H1 (cell line): Measurements from ENCODE around the gene CCDC91. TPM values are rescaled to one million over a fixed set of nuclear protein-coding genes. Genes with fewer than 3 reads are reported as not detected.

Source experiments
- CTCF ChIA-PET: fragments of 300-600 bp; sonication (Branson Sonifier 250); formaldehyde crosslinking; loops from one replicate; lab custom pipeline; 2021; ENCODE audit not compliant: partially characterized antibody; lab: Charles Lee
- POLR2A ChIA-PET: fragments of 300-600 bp; sonication (Branson Sonifier 250); formaldehyde crosslinking; loops from one replicate; lab custom pipeline; 2021; ENCODE audit warnings: inconsistent platforms; ENCODE audit not compliant: partially characterized antibody; lab: Charles Lee
- DNase-seq, 2 experiments: peaks; one replicate each; pipeline versions ENCODE4 v3.0.0 to v3.0.0-alpha.2; 2010 to 2022; ENCODE audit warnings: low spot score in 2 of 2, low read depth in 1 of 2, mixed read lengths in 1 of 2
- FAIRE-seq: peaks from 2 replicates; lab custom pipeline; 2011; peaks lifted over from hg19 to GRCh38; lab: Jason Lieb, UNC
- H2AFZ ChIP-seq: 2 replicates; pipeline ENCODE4 v1.8.1; 2012; ENCODE audit warnings: low read length, inconsistent platforms
- H2AK5ac ChIP-seq: 2 replicates; pipeline ENCODE4 v1.6.1; 2013; ENCODE audit warnings: low read depth, low read length
- H2BK120ac ChIP-seq: replicated peaks from 2 replicates; pipeline ENCODE3; 2013; ENCODE audit warnings: low read depth, low read length, inconsistent platforms
- H2BK12ac ChIP-seq: 2 replicates; pipeline ENCODE4 v1.6.1; 2013; ENCODE audit warnings: low read depth, low read length
- H2BK15ac ChIP-seq: 2 replicates; pipeline ENCODE4 v1.6.1; 2013; ENCODE audit warnings: low read length
- H2BK20ac ChIP-seq: 2 replicates; pipeline ENCODE4 v1.6.1; 2013; ENCODE audit warnings: low read length
- H2BK5ac ChIP-seq: 2 replicates; pipeline ENCODE4 v1.6.1; 2013; ENCODE audit warnings: low read depth, low read length
- H3K14ac ChIP-seq: 2 replicates; pipeline ENCODE4 v1.6.1; 2013; ENCODE audit warnings: inconsistent platforms; ENCODE audit not compliant: insufficient read length
- H3K18ac ChIP-seq: 2 replicates; pipeline ENCODE4 v1.6.1; 2013; ENCODE audit warnings: low read length; ENCODE audit errors: extremely low read depth
- H3K23ac ChIP-seq: 2 replicates; pipeline ENCODE4 v1.6.1; 2013; ENCODE audit warnings: inconsistent platforms; ENCODE audit not compliant: insufficient read length
- H3K23me2 ChIP-seq: 2 replicates; pipeline ENCODE4 v1.6.1; 2013; ENCODE audit warnings: low read depth, low read length
- H3K27ac ChIP-seq: 2 replicates; pipeline ENCODE4 v1.6.1; 2011; ENCODE audit warnings: low read depth, low read length, inconsistent platforms
- H3K27me3 ChIP-seq, 4 experiments: replicated peaks in 1 of 4; 1 replicate in 1 of 4; 2 replicates in 3 of 4; pipeline versions ENCODE4 v1.6.1 to v1.8.1; 2011 to 2013; ENCODE audit warnings: low read length in 3 of 4, mild to moderate bottlenecking in 3 of 4, inconsistent platforms in 2 of 4, mixed read lengths in 2 of 4, moderate library complexity in 1 of 4; ENCODE audit not compliant: control insufficient read depth in 3 of 4, insufficient read depth in 3 of 4; ENCODE audit errors: extremely low read depth in 1 of 4
- H3K36me3 ChIP-seq, 4 experiments: 2 replicates each; pipeline versions ENCODE4 v1.6.1 to v1.8.1; 2011 to 2013; ENCODE audit warnings: mild to moderate bottlenecking in 4 of 4, low read length in 3 of 4, moderate library complexity in 2 of 4, control low read depth in 1 of 4, inconsistent platforms in 1 of 4; ENCODE audit not compliant: insufficient read depth in 4 of 4, control insufficient read depth in 2 of 4
- H3K4ac ChIP-seq: replicated peaks from 2 replicates; pipeline ENCODE3; 2013; ENCODE audit warnings: low read length, low read depth, mixed read lengths, inconsistent platforms; ENCODE audit not compliant: insufficient read length
- H3K4me1 ChIP-seq, 4 experiments: replicated peaks in 1 of 4; 1 replicate in 1 of 4; 2 replicates in 3 of 4; pipeline versions ENCODE4 v1.6.1 to v1.8.1; 2011 to 2013; ENCODE audit warnings: low read length in 3 of 4, inconsistent platforms in 2 of 4, mixed read lengths in 1 of 4; ENCODE audit not compliant: insufficient read depth in 4 of 4, control insufficient read depth in 3 of 4
- H3K4me2 ChIP-seq, 2 experiments: 2 replicates each; pipeline versions ENCODE4 v1.6.1 to v1.8.1; 2011 to 2013; ENCODE audit warnings: low read depth in 2 of 2, low read length in 2 of 2, control low read depth in 1 of 2, inconsistent platforms in 1 of 2, mild to moderate bottlenecking in 1 of 2; ENCODE audit not compliant: insufficient read depth in 1 of 2
- H3K4me3 ChIP-seq, 4 experiments: fragments of 200-600, 300-600 bp in 1 of 4; sonication (generic), shearing (Covaris generic), sonication (Bioruptor Twin) in 1 of 4; 2 replicates each; pipeline versions ENCODE4 v1.5.1 to v1.8.1; 2011 to 2016; ENCODE audit warnings: low read length in 4 of 4, low read depth in 3 of 4, control low read depth in 2 of 4, inconsistent platforms in 2 of 4, mild to moderate bottlenecking in 2 of 4, mixed read lengths in 1 of 4, moderate library complexity in 1 of 4; ENCODE audit not compliant: insufficient read depth in 2 of 4; ENCODE audit errors: extremely low read depth in 1 of 4
- H3K56ac ChIP-seq: replicated peaks from 2 replicates; pipeline ENCODE3; 2013; ENCODE audit warnings: low read depth, mild to moderate bottlenecking, mixed read lengths, low read length, inconsistent platforms; ENCODE audit not compliant: insufficient read length
- H3K79me1 ChIP-seq: 2 replicates; pipeline ENCODE4 v1.6.1; 2013; ENCODE audit warnings: low read depth, low read length, control low read depth
- H3K79me2 ChIP-seq, 2 experiments: 2 replicates each; pipeline versions ENCODE4 v1.6.1 to v1.8.1; 2012 to 2013; ENCODE audit warnings: low read length in 2 of 2, mild to moderate bottlenecking in 2 of 2, inconsistent platforms in 1 of 2; ENCODE audit not compliant: insufficient read depth in 2 of 2, control insufficient read depth in 1 of 2
- H3K9ac ChIP-seq, 4 experiments: replicated peaks in 1 of 4; 1 replicate in 1 of 4; 2 replicates in 3 of 4; pipeline versions ENCODE4 v1.6.1 to v1.8.1; 2011 to 2013; ENCODE audit warnings: low read depth in 3 of 4, low read length in 3 of 4, control low read depth in 2 of 4, mild to moderate bottlenecking in 2 of 4, moderate library complexity in 2 of 4, inconsistent platforms in 1 of 4; ENCODE audit errors: extremely low read depth in 1 of 4
- H3K9me3 ChIP-seq, 2 experiments: 2 replicates each; pipeline versions ENCODE4 v1.6.1 to v1.8.1; 2012 to 2013; ENCODE audit warnings: mild to moderate bottlenecking in 2 of 2, moderate library complexity in 2 of 2, control low read depth in 1 of 2, inconsistent platforms in 1 of 2, low read depth in 1 of 2, low read length in 1 of 2, mixed read lengths in 1 of 2; ENCODE audit not compliant: insufficient read depth in 2 of 2
- H4K20me1 ChIP-seq, 2 experiments: replicated peaks in 1 of 2; 2 replicates each; pipeline versions ENCODE3 to v1.8.1; 2011 to 2013; ENCODE audit warnings: inconsistent platforms in 2 of 2, low read length in 2 of 2, mild to moderate bottlenecking in 1 of 2; ENCODE audit not compliant: insufficient read depth in 2 of 2, control insufficient read depth in 1 of 2
- H4K5ac ChIP-seq: 2 replicates; pipeline ENCODE4 v1.6.1; 2013; ENCODE audit warnings: low read length, low read depth, mixed read lengths, inconsistent platforms; ENCODE audit not compliant: insufficient read length
- H4K8ac ChIP-seq: 2 replicates; pipeline ENCODE4 v1.8.0; 2013; ENCODE audit warnings: mild to moderate bottlenecking, moderate library complexity, low read length, inconsistent platforms; ENCODE audit not compliant: insufficient read depth; ENCODE audit errors: extremely low read depth
- H4K91ac ChIP-seq: replicated peaks from 2 replicates; pipeline ENCODE3; 2013; ENCODE audit warnings: low read length, mixed read lengths, inconsistent platforms; ENCODE audit not compliant: insufficient read length
- BRCA1 ChIP-seq: IDR thresholded peaks from 2 replicates; pipeline ENCODE4 v1.6.1; 2012; ENCODE audit warnings: low read depth, low read length, improper control_type of control experiment
- CREB1 ChIP-seq: IDR thresholded peaks from 2 replicates; pipeline ENCODE4 v1.6.1; 2012; ENCODE audit warnings: inconsistent platforms
- FOSL1 ChIP-seq: IDR thresholded peaks from 2 replicates; pipeline ENCODE4 v1.6.1; 2011; ENCODE audit warnings: mild to moderate bottlenecking, low read depth, low read length, moderate library complexity; ENCODE audit not compliant: insufficient read depth
- JUND ChIP-seq: IDR thresholded peaks from 2 replicates; pipeline ENCODE4 v1.6.1; 2011; ENCODE audit warnings: mild to moderate bottlenecking, improper control_type of control experiment, low read length
- MAX ChIP-seq: IDR thresholded peaks from 2 replicates; pipeline ENCODE4 v1.6.1; 2012; ENCODE audit warnings: inconsistent platforms
- PHF8 ChIP-seq: fragments of 200-600 bp; sonication (generic); conservative IDR thresholded peaks from 2 replicates; pipeline ENCODE4 v1.7.1; 2012; ENCODE audit warnings: low read depth, mild to moderate bottlenecking, inconsistent platforms, low read length, moderate library complexity
- SIRT6 ChIP-seq: IDR thresholded peaks from one replicate; pipeline ENCODE4 v1.7.1; 2012; ENCODE audit warnings: low read length, inconsistent platforms
- TAF1 ChIP-seq: IDR thresholded peaks from 2 replicates; pipeline ENCODE4 v1.6.1; 2011; ENCODE audit warnings: mild to moderate bottlenecking, low read depth, low read length
- TCF12 ChIP-seq: IDR thresholded peaks from 2 replicates; pipeline ENCODE4 v1.6.1; 2011; ENCODE audit warnings: low read depth, mild to moderate bottlenecking, low read length
- WGBS, 2 experiments: shearing (Covaris generic) in 1 of 2; methylation state at CpG; one replicate each; pipeline versions ENCODE4 v1.1.6 to v1.1.7; 2013 to 2015; ENCODE audit warnings: low lambda C conversion rate in 2 of 2, mixed read lengths in 2 of 2, inconsistent platforms in 1 of 2, low coverage in 1 of 2, missing lambda C conversion rate in 1 of 2; ENCODE audit not compliant: insufficient replicate concordance in 2 of 2, insufficient coverage in 1 of 2, insufficient read length in 1 of 2; ENCODE audit errors: extremely low coverage in 1 of 2, missing lambda C conversion rate in 1 of 2; 5-methylcytosine and 5-hydroxymethylcytosine counted together
- polyA plus RNA-seq, 7 experiments: library from polyadenylated mRNA; depleted of rRNA in 3 of 7; stranded (reverse) in 5 of 7; unstranded in 2 of 7; fragments of >200 nt in 5 of 7; fragments of 200-250 nt in 2 of 7; gene quantifications; 1 replicate in 5 of 7; 2 replicates in 1 of 7; 4 replicates in 1 of 7; pipeline versions ENCODE4 v1.2.1 to v1.2.3, GENCODE V29; 2011 to 2013; ENCODE audit warnings: missing spikeins in 2 of 7, mixed read lengths in 2 of 7
- total RNA-seq: library from RNA; stranded (reverse); fragmentation: NEBNext Ultra II Directional; extraction: Animal tissue kit (Norgen Biotek cat#: 25700); gene quantifications from 2 replicates; pipeline ENCODE4 v1.2.1, GENCODE V29; 2021

Gene CCDC91
- total and polyA plus RNA-seq, 2 of the 8 experiments (the other 6 are each of a cell fraction or from before 2014, with no cell fraction given), result 8.6 to 23.1 TPM

- Histone ChIP-seq H3K4me3 (no peak overlapping the region), H3K4me2 (no peak overlapping the region), H4K8ac (no peak overlapping the region), H3K4me1 (peaks cover 0 to 6% (median under 1%) of the 10 kb centered on the region in 4 experiments; a peak in 3 of 7 replicates), H4K91ac (no peak overlapping the region), H3K56ac (no peak overlapping the region), H2AK5ac (no peak overlapping the region), H3K23ac (no peak overlapping the region), H3K9ac (no peak overlapping the region), H2BK120ac (no peak overlapping the region), H4K5ac (no peak overlapping the region), H3K36me3 (peaks cover 0 to 9% (median 0%) of the 10 kb centered on the region in 4 experiments; a peak in 2 of 8 replicates), H3K79me2 (no peaks in the 10 kb centered on the region), H3K23me2 (no peaks in the 10 kb centered on the region), H4K20me1 (no peaks in the 10 kb centered on the region), H3K4ac (no peak overlapping the region), H3K27me3 (no peaks in the 10 kb centered on the region), H3K79me1 (no peaks in the 10 kb centered on the region), H3K27ac (no peak overlapping the region), H3K18ac (no peak overlapping the region), H2BK12ac (no peak overlapping the region), H2BK15ac (no peak overlapping the region), H3K14ac (no peak overlapping the region), H2BK20ac (no peak overlapping the region), H2AFZ (no peak overlapping the region), H3K9me3 (peaks cover 0 to 4% of the 10 kb centered on the region in 2 experiments; a peak in 1 of 4 replicates), H2BK5ac (no peak overlapping the region)
- FAIRE-seq (no peak), DNase-seq (no peak)
- WGBS, 2 experiments, result 92% methylated on average over 1 of the region's 1 CpG; no CpG with 5 or more reads in 1 of the 2 experiments
- ChIA-PET POLR2A (no interaction called here), CTCF (no interaction called here)
- TF ChIP-seq FOSL1 (no peak), TAF1 (no peak), BRCA1 (no peak), JUND (no peak), SIRT6 (no peak), PHF8 (no peak), TCF12 (no peak), MAX (no peak), CREB1 (no peak)
Measured at GRCh38 chr12:28390206-28390605, 199.9 kb downstream of the CCDC91 start.
